HCT116 (cell line): ENCODE measurements around the gene ZNF396. TPM values are rescaled to one million over a fixed set of nuclear protein-coding genes. Genes with fewer than 3 reads are reported as not detected.

Experiments
- ATAC-seq: fragments of 200-7000 bp; cut with Tn5 transposase; 2 replicates; pipeline ENCODE4 v1.9.1; 2020; ENCODE audit warnings: mild to moderate bottlenecking, moderate library complexity
- BruUV-seq: library from RNA; stranded (reverse); fragments of 400-500 nt; replicated peaks from 2 replicates; lab custom pipeline; 2021; lab: Mats Ljungman, UMichigan
- CTCF ChIA-PET: fragments of 300-600 bp; sonication (Branson Sonifier 250); formaldehyde crosslinking; loops from one replicate; lab custom pipeline; 2021; ENCODE audit warnings: antibody characterized with exemption; lab: Charles Lee
- POLR2A ChIA-PET: fragments of 300-600, 350-600 bp; sonication (Branson Sonifier 250); formaldehyde crosslinking; loops from one replicate; lab custom pipeline; 2021; ENCODE audit warnings: antibody characterized with exemption; lab: Charles Lee
- RAD21 ChIA-PET, 2 experiments: fragments of 300-600 bp; sonication (Branson Sonifier 250); formaldehyde crosslinking; loops; one replicate each; lab custom pipeline; 2023; ENCODE audit warnings: low total read pairs in 2 of 2; ENCODE audit not compliant: uncharacterized antibody in 2 of 2, unreplicated experiment in 2 of 2, low non-redundant PET in 1 of 2; lab: Charles Lee
- DNase-seq: peaks from one replicate; pipeline ENCODE4 v3.0.0-alpha.2; 2010; ENCODE audit warnings: low read depth, low spot score
- H2AFZ ChIP-seq: fragments of 200-600 bp; shearing (Covaris generic), sonication (generic); 2 replicates; pipeline ENCODE4 v1.6.1; 2017; ENCODE audit warnings: low read depth, mixed run types, mixed read lengths, antibody characterized with exemption, low read length; ENCODE audit not compliant: poor library complexity, severe bottlenecking
- H3K27ac ChIP-seq: 2 replicates; pipeline ENCODE4 v1.5.1; 2012; ENCODE audit warnings: low read depth, low read length
- H3K27me3 ChIP-seq: fragments of 200-600 bp; sonication (generic); 2 replicates; pipeline ENCODE4 v1.6.1; 2016; ENCODE audit warnings: mixed run types, low read length, mixed read lengths; ENCODE audit not compliant: insufficient read depth
- H3K36me3 ChIP-seq, 2 experiments: fragments of 200-500 bp in 1 of 2; fragments of 200-600 bp in 1 of 2; sonication (Bioruptor generic) in 1 of 2; sonication (generic) in 1 of 2; 2 replicates each; pipeline versions ENCODE4 v1.5.1 to v1.6.1; 2014 to 2016; ENCODE audit warnings: low read length in 2 of 2, inconsistent platforms in 1 of 2, mixed read lengths in 1 of 2, mixed run types in 1 of 2; ENCODE audit not compliant: insufficient read depth in 2 of 2, control insufficient read depth in 1 of 2
- H3K4me1 ChIP-seq, 2 experiments: fragments of 200-600 bp in 1 of 2; sonication (generic) in 1 of 2; 2 replicates each; pipeline versions ENCODE4 v1.5.1 to v1.6.1; 2012 to 2017; ENCODE audit warnings: low read length in 2 of 2, inconsistent platforms in 1 of 2, mild to moderate bottlenecking in 1 of 2, mixed read lengths in 1 of 2, mixed run types in 1 of 2, moderate library complexity in 1 of 2; ENCODE audit not compliant: insufficient read depth in 2 of 2, control insufficient read depth in 1 of 2
- H3K4me2 ChIP-seq: fragments of 200-600 bp; sonication (generic); 2 replicates; pipeline ENCODE4 v1.6.1; 2017; ENCODE audit warnings: mixed run types, low read length, mixed read lengths
- H3K4me3 ChIP-seq, 2 experiments: fragments of 200-600 bp in 1 of 2; sonication (generic) in 1 of 2; replicated peaks in 1 of 2; 2 replicates each; pipeline ENCODE4 v1.5.1; 2011 to 2016; ENCODE audit warnings: low read length in 2 of 2, control low read depth in 1 of 2, low read depth in 1 of 2, mild to moderate bottlenecking in 1 of 2, mixed read lengths in 1 of 2, mixed run types in 1 of 2
- H3K79me2 ChIP-seq: fragments of 200-600 bp; sonication (generic); 2 replicates; pipeline ENCODE4 v1.6.1; 2017; ENCODE audit warnings: mild to moderate bottlenecking, mixed run types, low read length, moderate library complexity, mixed read lengths; ENCODE audit not compliant: insufficient read depth
- H3K9ac ChIP-seq: fragments of 200-600 bp; sonication (generic); 2 replicates; pipeline ENCODE4 v1.6.1; 2016; ENCODE audit warnings: low read length, mixed read lengths
- H3K9me2 ChIP-seq: fragments of 200-600 bp; sonication (generic), shearing (Covaris generic); 2 replicates; pipeline ENCODE4 v1.6.1; 2017; ENCODE audit warnings: mixed run types, mild to moderate bottlenecking, moderate library complexity; ENCODE audit not compliant: insufficient read depth
- H3K9me3 ChIP-seq, 2 experiments: fragments of 200-500 bp in 1 of 2; fragments of 200-600 bp in 1 of 2; sonication (Bioruptor generic) in 1 of 2; sonication (generic) in 1 of 2; 2 replicates each; pipeline ENCODE4 v1.6.1; 2014 to 2017; ENCODE audit warnings: low read length in 2 of 2, mixed read lengths in 2 of 2, inconsistent platforms in 1 of 2, low read depth in 1 of 2, mild to moderate bottlenecking in 1 of 2, mixed run types in 1 of 2, moderate library complexity in 1 of 2; ENCODE audit not compliant: control insufficient read depth in 1 of 2, insufficient read depth in 1 of 2
- H4K20me1 ChIP-seq: fragments of 200-600 bp; sonication (generic), shearing (Covaris generic); 2 replicates; pipeline ENCODE4 v1.6.1; 2017; ENCODE audit warnings: mixed run types, mild to moderate bottlenecking, moderate library complexity; ENCODE audit not compliant: insufficient read depth
- ATF3 ChIP-seq: IDR thresholded peaks from 2 replicates; pipeline ENCODE4 v1.6.1; 2012
- ELF1 ChIP-seq: IDR thresholded peaks from 2 replicates; pipeline ENCODE4 v1.6.1; 2012; ENCODE audit warnings: low read depth, borderline replicate concordance
- EZH2 ChIP-seq: fragments of 200-600 bp; sonication (generic); IDR thresholded peaks from 2 replicates; pipeline ENCODE4 v1.6.1; 2017; ENCODE audit warnings: antibody characterized with exemption, mixed run types
- FOSL1 ChIP-seq: IDR thresholded peaks from 2 replicates; pipeline ENCODE4 v1.6.1; 2012; ENCODE audit warnings: low read depth
- JUND ChIP-seq: IDR thresholded peaks from 2 replicates; pipeline ENCODE4 v1.6.1; 2012
- TCF7L2 ChIP-seq: IDR thresholded peaks from 2 replicates; pipeline ENCODE4 v1.7.0; 2011; ENCODE audit warnings: borderline replicate concordance, inconsistent platforms; ENCODE audit not compliant: insufficient read depth, insufficient read length; ENCODE audit errors: extremely low read depth
- ZNF274 ChIP-seq: fragments of 200-500 bp; sonication (Bioruptor generic); IDR thresholded peaks from 2 replicates; pipeline ENCODE4 v1.6.1; 2014; ENCODE audit warnings: mild to moderate bottlenecking, low read depth, low read length, inconsistent platforms
- intact Hi-C: fragments of 100-400 bp; cut with micrococcal nuclease; formaldehyde crosslinking; loops from 2 replicates; pipeline ENCODE4 v1.10.0; 2022
- total RNA-seq: library from RNA; stranded (reverse); gene quantifications from one replicate; pipeline ENCODE4 v1.2.1, GENCODE V29; 2021; ENCODE audit not compliant: unreplicated experiment
- TF ChIP-seq, protein P1 (sequence below): IDR thresholded peaks from 2 replicates; pipeline ENCODE4 v1.6.1; 2012

The ZNF396 gene
- total RNA-seq, 1 experiment from 2014 or later = 1.3 TPM

DNA sequence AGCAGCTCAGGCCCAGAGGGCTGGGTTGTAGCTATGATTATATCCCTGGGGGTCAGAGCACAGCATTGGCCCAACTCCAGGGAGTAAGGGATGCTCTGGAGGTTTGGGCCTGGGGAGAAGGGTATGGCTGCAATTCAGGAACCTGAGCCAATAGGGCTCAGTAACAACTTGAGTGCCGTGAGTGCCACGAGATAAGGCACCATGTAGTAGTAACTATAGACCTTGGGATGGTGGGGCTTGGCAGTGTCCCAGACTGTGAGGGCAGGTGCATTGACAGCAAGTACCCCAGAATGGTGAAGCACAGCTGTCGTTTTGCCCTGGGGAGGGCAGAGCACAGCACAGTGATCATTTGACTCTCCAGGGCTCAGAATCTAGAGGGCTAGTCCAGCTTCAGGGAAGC, 45.1 kb upstream of the ZNF396 start:
- RAD21 ChIA-PET = no interaction called here

DNA sequence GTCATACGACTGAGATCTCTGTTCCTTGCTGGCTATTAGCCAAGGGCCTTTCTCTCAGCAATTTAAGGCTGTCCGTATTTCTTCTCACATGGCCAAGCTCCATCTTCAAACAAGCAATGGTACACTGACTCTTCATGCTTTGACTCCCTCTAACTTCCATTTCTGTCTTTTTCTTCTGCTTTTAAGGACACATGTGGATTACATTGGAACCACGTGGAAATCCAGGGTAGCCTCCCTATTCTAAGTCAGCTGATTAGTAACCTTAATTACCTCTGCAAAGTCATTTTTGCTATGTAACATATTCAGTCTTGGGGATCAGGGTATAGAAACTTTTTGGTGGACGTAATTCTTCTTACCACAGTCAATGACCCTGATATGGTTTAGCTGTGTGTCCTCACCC, 41.5 kb upstream of the ZNF396 start:
- intact Hi-C loops = no loop called here
- ChIA-PET RAD21 (no interaction called here), CTCF (no interaction called here)
- no peak for ATAC-seq
- H3K4me2 ChIP-seq = no peak overlapping the region
- H3K9me2 ChIP-seq = no peaks in the 10 kb centered on the region
- no peaks in the 10 kb centered on the region for H3K79me2 ChIP-seq
- no peaks in the 10 kb centered on the region for H4K20me1 ChIP-seq
- H3K4me3 ChIP-seq = no peak overlapping the region
- DNase-seq = no peak
- no peaks in the 10 kb centered on the region for H3K9me3 ChIP-seq
- BruUV-seq = no TSS peak
- no peak overlapping the region for H2AFZ ChIP-seq
- H3K9ac ChIP-seq = no peak overlapping the region
- no peak for TF ChIP-seq FOSL1
- no peak for TF ChIP-seq JUND
- no peak for TF ChIP-seq TCF7L2
- no peak for TF ChIP-seq ZNF274
- no peak for TF ChIP-seq EZH2
- TF ChIP-seq ATF3 = no peak
- no peak for TF ChIP-seq ELF1
- TF ChIP-seq, all 23 proteins: peak for 0
- Histone ChIP-seq H3K4me1 (no peaks in the 10 kb centered on the region), H3K27me3 (no peaks in the 10 kb centered on the region), H3K36me3 (no peaks in the 10 kb centered on the region), H3K27ac (no peak overlapping the region)
- POLR2A ChIA-PET = no interaction called here

More for the DNA sequence above, 45.1 kb upstream of the ZNF396 start:
- H3K9me3 ChIP-seq = no peaks in the 10 kb centered on the region
- ATAC-seq = no peak
- intact Hi-C loops = no loop called here
- H3K4me1 ChIP-seq = no peaks in the 10 kb centered on the region
- no peaks in the 10 kb centered on the region for H3K27me3 ChIP-seq
- H2AFZ ChIP-seq = no peak overlapping the region
- ChIA-PET CTCF (no interaction called here), POLR2A (no interaction called here)
- no peak overlapping the region for H3K27ac ChIP-seq
- H3K79me2 ChIP-seq = no peaks in the 10 kb centered on the region
- DNase-seq = no peak
- BruUV-seq = no TSS peak
- no peak overlapping the region for H3K9ac ChIP-seq
- H3K9me2 ChIP-seq = no peaks in the 10 kb centered on the region
- TF ChIP-seq, protein P1, sequence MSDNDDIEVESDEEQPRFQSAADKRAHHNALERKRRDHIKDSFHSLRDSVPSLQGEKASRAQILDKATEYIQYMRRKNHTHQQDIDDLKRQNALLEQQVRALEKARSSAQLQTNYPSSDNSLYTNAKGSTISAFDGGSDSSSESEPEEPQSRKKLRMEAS = no peak
- H3K4me3 ChIP-seq = no peak overlapping the region
- H3K36me3 ChIP-seq = no peaks in the 10 kb centered on the region
- no peaks in the 10 kb centered on the region for H4K20me1 ChIP-seq
- H3K4me2 ChIP-seq = no peak overlapping the region
